Heart right ventricle (tissue), 16 donors: ENCODE data around the gene PIAS4. TPM values are rescaled to one million over a fixed set of nuclear protein-coding genes. Genes with fewer than 3 reads are reported as not detected.

Experiments
- ATAC-seq, 8 donors: fragments of 200-7000 bp; cut with Tn5 transposase; one replicate each; pipeline ENCODE4 v1.9.1; 2020; ENCODE audit warnings: mild to moderate bottlenecking in 8 of 8, moderate library complexity in 8 of 8, moderate number of reproducible peaks in 1 of 8
- DNase-seq, 2 donors: peaks; one replicate each; pipeline ENCODE4 v3.0.0-alpha.2; 2020
- H3K27ac ChIP-seq, 10 donors: fragments of 200-600 bp; sonication (generic) in 2 of 10; one replicate each; pipeline versions ENCODE4 v1.5.0 to v1.8.0; 2020 to 2022; ENCODE audit warnings: mild to moderate bottlenecking in 3 of 10
- H3K27me3 ChIP-seq, 7 donors: fragments of 200-600 bp; one replicate each; pipeline ENCODE4 v1.8.0; 2021 to 2022; ENCODE audit warnings: mild to moderate bottlenecking in 2 of 7
- H3K36me3 ChIP-seq, 9 donors: fragments of 200-600 bp; sonication (generic) in 1 of 9; one replicate each; pipeline versions ENCODE4 v1.5.0 to v1.8.0; 2020 to 2022; ENCODE audit warnings: mild to moderate bottlenecking in 2 of 9
- H3K4me1 ChIP-seq, 9 donors: fragments of 200-600 bp; sonication (generic) in 1 of 9; one replicate each; pipeline versions ENCODE4 v1.5.0 to v1.8.0; 2020 to 2022; ENCODE audit warnings: mild to moderate bottlenecking in 4 of 9
- H3K4me3 ChIP-seq, 10 donors: fragments of 200-600 bp; sonication (generic) in 2 of 10; one replicate each; pipeline versions ENCODE4 v1.5.0 to v1.8.0; 2020 to 2022; ENCODE audit warnings: mild to moderate bottlenecking in 7 of 10, moderate library complexity in 2 of 10
- H3K9me3 ChIP-seq, 11 donors: fragments of 200-600 bp in 10 of 11; sonication (generic) in 2 of 11; one replicate each; pipeline versions ENCODE4 v1.5.0 to v1.8.0; 2013 to 2022; ENCODE audit warnings: mild to moderate bottlenecking in 2 of 11, control low read depth in 1 of 11, moderate library complexity in 1 of 11
- CTCF ChIP-seq, 9 donors: fragments of 200-600 bp; sonication (generic) in 2 of 9; IDR thresholded peaks; one replicate each; pipeline versions ENCODE4 v1.5.0 to v1.8.0; 2021 to 2022; ENCODE audit warnings: antibody characterized with exemption in 9 of 9, mild to moderate bottlenecking in 5 of 9, moderate library complexity in 1 of 9
- WGBS, 2 donors: extraction: QIAGEN DNeasy Blood & Tissue Kit; methylation state at CpG; one replicate each; pipeline ENCODE4 v1.1.7; 2013; ENCODE audit warnings: inconsistent platforms in 1 of 2; 5-methylcytosine and 5-hydroxymethylcytosine counted together
- intact Hi-C, 10 donors: fragments of 100-400 bp; cut with DNase I; formaldehyde crosslinking; loops; one replicate each; pipeline versions ENCODE4 v1.11.1 to v1.14.2; 2022
- polyA plus RNA-seq, 2 donors: library from polyadenylated mRNA; stranded (reverse); fragments of 200-250 nt; gene quantifications; one replicate each; pipeline ENCODE4 v1.2.3, GENCODE V29; 2013
- total RNA-seq, 10 donors: library from RNA; stranded (reverse); fragmentation: NEBNext Ultra II Directional in 3 of 10; extraction: Animal tissue kit (Norgen Biotek cat#: 25700) in 3 of 10; gene quantifications; one replicate each; pipeline versions ENCODE4 v1.2.1 to v1.2.4, GENCODE V29; 2021 to 2023
- donor health status: Arrhythmogenic right ventricular cardiomyopathy.
- donor health status: ischemic (EF 13 %, LVEDD 7.1; RV severe dilation, severe dysfunction).
- donor health status: healthy with polysubstance abuse.
- donor health status: DM: no; HTN: yes; CAD: no.
- donor health status: DM: no; HTN: no; CAD: no.
- donor health status: ischemic (EF 25% LVEDD 6.9; RV normal size, moderate dysfunction).
- donor health status: ischemic (EF 25% LVEDD 5.7; RV mildly dilated, moderate dysfunction).
- donor health status: healthy.
- donor health status: DM: yes; HTN: yes; CAD: no.
- donor health status: Ischemic cardiomyopathy.
- donor health status: ischemic (EF 35%, LVEDD 5.7; RV mildly dilated, moderate dysfunction).
- donor health status: nonischemic (EF 11% LVEDD 7.7; RV severe dilation, severe dysfunction).
- donor health status: DM: yes; HTN: yes; CAD: no.
- donor health status: PGD.
- donor health status: ischemic (EF 29% LVEDD 5.4; RV normal size, mild dysfunction).
- donor health status: nonischemic (EF 23%, LVEDD 6.1; RV moderate dilation, normal function).

The PIAS4 gene
- total and polyA plus RNA-seq, 12 donors, result 8.5 to 22.8 (median 13.4) TPM

GRCh38 chr19:4071610-4072009 is 64.1 kb downstream of the PIAS4 start:
- no peaks in the 10 kb centered on the region for H3K36me3 ChIP-seq
- no peak for ATAC-seq
- H3K27me3 ChIP-seq, result no peaks in the 10 kb centered on the region
- H3K9me3 ChIP-seq, result no peaks in the 10 kb centered on the region
- peaks cover 4 to 35% (median 14%) of the 10 kb centered on the region in 9 donors for H3K4me1 ChIP-seq
- no peak for DNase-seq
- H3K4me3 ChIP-seq, result no peak overlapping the region
- no peak for TF ChIP-seq CTCF (IDR thresholded peaks at IDR 0.05)
- intact Hi-C loops, result loop anchor here in 1 of 10 donors (5.0 kb wide), 1 partner anchor 46 kb away; no protein-coding TSS in a partner anchor
- WGBS, 2 donors, result 95 to 97% methylated on average over 3 of the region's 3 CpGs
- no peak overlapping the region for H3K27ac ChIP-seq

DNA sequence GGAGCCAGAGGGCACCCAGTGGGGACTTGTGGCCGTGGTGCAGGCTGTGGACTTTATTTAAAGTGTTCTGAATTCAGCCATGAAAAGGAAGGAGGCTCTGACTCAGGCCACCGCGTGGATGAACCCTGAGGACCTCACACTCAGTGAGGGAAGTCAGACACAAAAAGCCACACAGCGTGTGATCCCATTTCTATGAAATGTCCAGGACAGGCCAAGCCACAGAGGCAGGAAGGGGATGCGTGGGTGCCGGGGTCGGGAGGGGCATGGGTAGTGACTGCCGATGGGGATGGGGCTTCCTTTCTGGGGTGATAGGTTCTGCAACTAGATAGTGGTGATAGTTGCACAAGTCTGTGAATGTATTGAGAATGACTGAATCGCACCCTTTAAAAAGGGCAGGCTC is 67.8 kb downstream of the PIAS4 start:
- Histone ChIP-seq H3K4me1 (peaks cover 9 to 34% (median 18%) of the 10 kb centered on the region in 9 donors), H3K27ac (peak overlapping the region in 1 of 10 donors; percentile 49), H3K9me3 (no peaks in the 10 kb centered on the region), H3K36me3 (no peaks in the 10 kb centered on the region), H3K27me3 (no peaks in the 10 kb centered on the region), H3K4me3 (no peak overlapping the region)
- no peak for TF ChIP-seq CTCF (IDR thresholded peaks at IDR 0.05)
- WGBS, 2 donors, result 56 to 66% methylated on average over 9 of the region's 9 CpGs
- DNase-seq (no peak), ATAC-seq (no peak)
- intact Hi-C loops, result loop anchor here in 2 of 10 donors (5.0 kb wide), 2 partner anchors 37 to 47 kb away; partner anchors contain the start of gene MAP2K2 (in 1 of the 2)

GRCh38 chr19:4077007-4077374 is 69.5 kb downstream of the PIAS4 start:
- no peak for DNase-seq
- intact Hi-C loops, result loop anchor here in 2 of 10 donors (5.0 kb wide), 2 partner anchors 35 to 45 kb away; partner anchors contain the start of gene MAP2K2 (in 1 of the 2)
- Histone ChIP-seq H3K27me3 (no peaks in the 10 kb centered on the region), H3K4me3 (no peak overlapping the region), H3K36me3 (no peaks in the 10 kb centered on the region), H3K9me3 (no peaks in the 10 kb centered on the region), H3K4me1 (peaks cover 9 to 34% (median 18%) of the 10 kb centered on the region in 9 donors), H3K27ac (peak overlapping the region in 8 of 10 donors; percentile 87 to 95 (median 91))
- ATAC-seq, result peak in 4 of 8 donors; percentile 13 to 45 (median 23)
- WGBS, 2 donors, result 70 to 72% methylated on average over 3 of the region's 3 CpGs
- no peak for TF ChIP-seq CTCF (IDR thresholded peaks at IDR 0.05)

- Histone ChIP-seq H3K4me1 (peaks cover 9 to 34% (median 18%) of the 10 kb centered on the region in 9 donors), H3K9me3 (no peaks in the 10 kb centered on the region), H3K27ac (peak overlapping the region; percentile 73 to 95 (median 90)), H3K36me3 (no peaks in the 10 kb centered on the region), H3K4me3 (peak overlapping the region; percentile 18 to 65 (median 59)), H3K27me3 (no peaks in the 10 kb centered on the region)
- peak; percentile 84 to 88 for DNase-seq
- intact Hi-C loops, result loop anchor here in 2 of 10 donors (5.0 kb wide), 2 partner anchors 34 to 44 kb away; partner anchors contain the start of gene MAP2K2 (in 1 of the 2)
- peak; percentile 71 to 94 (median 90) for ATAC-seq
- WGBS, 2 donors, result 20 to 21% methylated on average over 31 to 33 of the region's 33 CpGs
- no peak for TF ChIP-seq CTCF (IDR thresholded peaks at IDR 0.05)
Measured at GRCh38 chr19:4077800-4078684, 70.5 kb downstream of the PIAS4 start.
